ENCODE data around the gene AVPI1.
"Not testable (repeated sequence)": the region's sequence is repeated elsewhere in the genome, so short reads cannot be mapped to it uniquely, and the experiment has no call there.

DNA sequence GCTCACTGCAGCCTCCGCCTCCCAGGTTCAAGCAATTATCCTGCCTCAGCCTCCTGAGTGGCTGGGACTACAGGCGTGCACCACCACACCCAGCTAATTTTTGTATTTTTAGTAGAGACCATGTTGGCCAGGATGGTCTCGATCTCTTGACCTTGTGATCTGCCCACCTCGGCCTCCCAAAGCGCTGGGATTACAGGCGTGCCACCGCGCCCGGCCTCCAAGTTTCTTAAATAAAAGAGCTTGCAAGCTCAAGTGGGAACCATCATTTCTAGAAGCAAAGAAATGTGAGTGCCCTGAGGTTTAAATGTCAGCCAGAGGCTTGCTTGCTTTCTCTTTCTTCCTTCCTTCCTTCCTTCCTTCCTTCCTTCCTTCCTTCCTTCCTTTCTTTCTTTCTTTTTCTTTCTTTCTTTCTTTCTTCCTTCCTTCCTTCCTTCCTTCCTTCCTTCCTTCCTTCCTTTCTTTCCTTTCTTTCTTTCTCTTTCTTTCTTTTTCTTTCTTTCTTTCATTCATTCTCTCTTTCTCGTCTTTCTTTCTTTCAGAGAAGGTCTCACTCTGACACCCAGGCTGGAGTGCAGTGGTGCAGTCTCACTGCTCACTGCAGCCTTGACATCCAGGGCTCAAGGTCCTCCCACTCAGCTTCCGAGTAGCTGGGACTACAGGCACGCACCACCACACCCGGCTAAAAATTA is 44.4 kb downstream of the AVPI1 start:
- TF ChIP-seq, protein P1, sequence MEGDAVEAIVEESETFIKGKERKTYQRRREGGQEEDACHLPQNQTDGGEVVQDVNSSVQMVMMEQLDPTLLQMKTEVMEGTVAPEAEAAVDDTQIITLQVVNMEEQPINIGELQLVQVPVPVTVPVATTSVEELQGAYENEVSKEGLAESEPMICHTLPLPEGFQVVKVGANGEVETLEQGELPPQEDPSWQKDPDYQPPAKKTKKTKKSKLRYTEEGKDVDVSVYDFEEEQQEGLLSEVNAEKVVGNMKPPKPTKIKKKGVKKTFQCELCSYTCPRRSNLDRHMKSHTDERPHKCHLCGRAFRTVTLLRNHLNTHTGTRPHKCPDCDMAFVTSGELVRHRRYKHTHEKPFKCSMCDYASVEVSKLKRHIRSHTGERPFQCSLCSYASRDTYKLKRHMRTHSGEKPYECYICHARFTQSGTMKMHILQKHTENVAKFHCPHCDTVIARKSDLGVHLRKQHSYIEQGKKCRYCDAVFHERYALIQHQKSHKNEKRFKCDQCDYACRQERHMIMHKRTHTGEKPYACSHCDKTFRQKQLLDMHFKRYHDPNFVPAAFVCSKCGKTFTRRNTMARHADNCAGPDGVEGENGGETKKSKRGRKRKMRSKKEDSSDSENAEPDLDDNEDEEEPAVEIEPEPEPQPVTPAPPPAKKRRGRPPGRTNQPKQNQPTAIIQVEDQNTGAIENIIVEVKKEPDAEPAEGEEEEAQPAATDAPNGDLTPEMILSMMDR (IDR thresholded peaks at IDR 0.05; ENCODE audit: low read length), result not testable (repeated sequence)
- TF ChIP-seq EZH2 (optimal IDR thresholded peaks at IDR 0.05; ENCODE audit: low read depth, low read length), result not testable (repeated sequence)
